CD14-positive monocyte (primary cell): ENCODE data around the gene FOXF2. TPM values are rescaled to one million over a fixed set of nuclear protein-coding genes. Genes with fewer than 3 reads are reported as not detected.

Experiments
- DNase-seq, 3 donors: peaks; one replicate each; pipeline ENCODE4 v3.0.0-alpha.2; 2011 to 2022
- H2AFZ ChIP-seq: 2 replicates; pipeline ENCODE4 v1.6.0; 2012; ENCODE audit warnings: mild to moderate bottlenecking, low read depth, low read length, inconsistent platforms; ENCODE audit not compliant: insufficient read depth, poor library complexity, severe bottlenecking
- H3K27ac ChIP-seq, 2 donors: 1 replicate in 1 of 2; 2 replicates in 1 of 2; pipeline ENCODE4 v1.5.1; 2012 to 2013; ENCODE audit warnings: low read length in 2 of 2, control low read depth in 1 of 2, inconsistent platforms in 1 of 2, low read depth in 1 of 2, mild to moderate bottlenecking in 1 of 2
- H3K27me3 ChIP-seq, 2 donors: one replicate each; pipeline versions ENCODE4 v1.6.0 to v1.6.1; 2011 to 2013; ENCODE audit warnings: low read length in 2 of 2; ENCODE audit not compliant: control insufficient read depth in 2 of 2, insufficient read depth in 2 of 2
- H3K36me3 ChIP-seq, 2 donors: replicated peaks in 1 of 2; 1 replicate in 1 of 2; 2 replicates in 1 of 2; pipeline versions ENCODE4 v1.5.1 to v1.6.1; 2012 to 2013; ENCODE audit warnings: low read length in 2 of 2, control low read depth in 1 of 2, inconsistent platforms in 1 of 2, mild to moderate bottlenecking in 1 of 2; ENCODE audit not compliant: insufficient read depth in 2 of 2, control insufficient read depth in 1 of 2
- H3K4me1 ChIP-seq, 2 donors: 1 replicate in 1 of 2; 2 replicates in 1 of 2; pipeline versions ENCODE4 v1.5.1 to v1.6.1; 2012 to 2013; ENCODE audit warnings: low read length in 2 of 2, control low read depth in 1 of 2, inconsistent platforms in 1 of 2, mild to moderate bottlenecking in 1 of 2, moderate library complexity in 1 of 2; ENCODE audit not compliant: insufficient read depth in 2 of 2, control insufficient read depth in 1 of 2
- H3K4me2 ChIP-seq: replicated peaks from 2 replicates; pipeline ENCODE3; 2012; ENCODE audit warnings: low read length, moderate library complexity, mild to moderate bottlenecking; ENCODE audit not compliant: poor library complexity, severe bottlenecking; ENCODE audit errors: extremely low read depth
- H3K4me3 ChIP-seq, 3 experiments: fragments of 200-600 bp in 1 of 3; sonication (generic) in 1 of 3; replicated peaks in 1 of 3; 1 replicate in 2 of 3; 2 replicates in 1 of 3; pipeline ENCODE4 v1.5.1; 2011 to 2013; ENCODE audit warnings: low read length in 3 of 3, mild to moderate bottlenecking in 3 of 3, control low read depth in 2 of 3, low read depth in 2 of 3, inconsistent platforms in 1 of 3, moderate library complexity in 1 of 3
- H3K79me2 ChIP-seq: 2 replicates; pipeline ENCODE4 v1.6.0; 2012; ENCODE audit warnings: mild to moderate bottlenecking, control low read depth, inconsistent platforms, low read length, moderate library complexity; ENCODE audit not compliant: insufficient read depth
- H3K9ac ChIP-seq: 2 replicates; pipeline ENCODE4 v1.6.0; 2017; ENCODE audit warnings: low read length, mild to moderate bottlenecking; ENCODE audit not compliant: insufficient read depth, poor library complexity, severe bottlenecking
- H3K9me3 ChIP-seq, 2 donors: replicated peaks in 1 of 2; 1 replicate in 1 of 2; 2 replicates in 1 of 2; pipeline versions ENCODE4 v1.5.1 to v1.6.1; 2012 to 2013; ENCODE audit warnings: low read length in 2 of 2, control low read depth in 1 of 2; ENCODE audit not compliant: control insufficient read depth in 1 of 2, insufficient read depth in 1 of 2
- H4K20me1 ChIP-seq: 2 replicates; pipeline ENCODE4 v1.6.0; 2012; ENCODE audit warnings: mild to moderate bottlenecking, low read length, control low read depth, moderate library complexity; ENCODE audit not compliant: insufficient read depth
- H3K27ac Mint-ChIP-seq, 7 donors: one replicate each; pipeline ENCODE4 v1.8.0; 2020; ENCODE audit warnings: mild to moderate bottlenecking in 7 of 7, mixed read lengths in 7 of 7, moderate library complexity in 6 of 7, inconsistent platforms in 2 of 7
- H3K27me3 Mint-ChIP-seq, 3 donors: one replicate each; pipeline ENCODE4 v1.8.0; 2021 to 2022; ENCODE audit warnings: low read depth in 3 of 3, mild to moderate bottlenecking in 3 of 3, mixed read lengths in 3 of 3, moderate library complexity in 3 of 3, inconsistent platforms in 1 of 3
- H3K36me3 Mint-ChIP-seq, 2 donors: one replicate each; pipeline ENCODE4 v1.8.0; 2020; ENCODE audit warnings: mixed read lengths in 2 of 2, inconsistent platforms in 1 of 2, mild to moderate bottlenecking in 1 of 2
- H3K4me1 Mint-ChIP-seq: one replicate; pipeline ENCODE4 v1.8.0; 2020; ENCODE audit warnings: mild to moderate bottlenecking, mixed read lengths
- H3K4me3 Mint-ChIP-seq, 2 donors: one replicate each; pipeline ENCODE4 v1.8.0; 2020; ENCODE audit warnings: mild to moderate bottlenecking in 2 of 2, mixed read lengths in 2 of 2, moderate library complexity in 1 of 2
- H3K9me3 Mint-ChIP-seq, 7 donors: one replicate each; pipeline ENCODE4 v1.8.0; 2020 to 2022; ENCODE audit warnings: mixed read lengths in 7 of 7, mild to moderate bottlenecking in 6 of 7, moderate library complexity in 6 of 7, inconsistent platforms in 2 of 7
- CTCF ChIP-seq: fragments of 200-600 bp; IDR thresholded peaks from one replicate; pipeline ENCODE4 v1.8.0; 2022; ENCODE audit warnings: antibody characterized with exemption, mild to moderate bottlenecking
- WGBS: methylation state at CpG from one replicate; pipeline ENCODE4 v1.1.5; 2013; ENCODE audit warnings: missing lambda C conversion rate; ENCODE audit not compliant: insufficient coverage; 5-methylcytosine and 5-hydroxymethylcytosine counted together
- intact Hi-C, 2 donors: fragments of 100-400 bp; cut with micrococcal nuclease; formaldehyde crosslinking; loops; one replicate each; pipeline versions ENCODE4 v1.15.0 to v1.15.1; 2023
- polyA minus RNA-seq: library from RNA; depleted of rRNA, polyadenylated mRNA; stranded (reverse); fragments of >200 nt; gene quantifications from 2 replicates; pipeline ENCODE4 v1.2.3, GENCODE V29; 2012
- polyA plus RNA-seq, 3 donors: library from polyadenylated mRNA; depleted of rRNA in 1 of 3; unstranded in 2 of 3; stranded (reverse) in 1 of 3; fragments of 300-500 nt in 2 of 3; fragments of >200 nt in 1 of 3; fragmentation: Illumina TruSeq in 2 of 3; gene quantifications; 1 replicate in 2 of 3; 2 replicates in 1 of 3; pipeline ENCODE4 v1.2.3, GENCODE V29; 2012 to 2021
- total RNA-seq, 12 experiments: library from RNA in 1 of 12; stranded (reverse) in 1 of 12; fragments of 120-200 nt in 1 of 12; gene quantifications; one replicate each; pipeline ENCODE4 v1.2.4 and lab custom pipeline; 2013 to 2026; ENCODE audit warnings: mixed read lengths in 6 of 12, inconsistent platforms in 1 of 12

The FOXF2 gene
- not detected for total RNA-seq (2013)
- polyA plus RNA-seq: under 1 TPM in 1 of 3 donors, not detected in 2; 0.03 TPM
- polyA minus RNA-seq: not detected in 2 replicates
- total RNA-seq (lab: John Stamatoyannopoulos, UW): 0 to 0.60 (median 0.06) reads per million in 11 experiments

GRCh38 chr6:1389369-1390132 is at the start of gene FOXF2:
TSS of gene FOXF2 (plus strand) at chr6:1389576. CDS start at chr6:1389948, 372 bp downstream.
- peaks cover 0 to 20% of the 10 kb centered on the region in 2 donors for H3K4me1 ChIP-seq
- no peaks in the 10 kb centered on the region for H4K20me1 ChIP-seq
- H3K4me2 ChIP-seq: peak within 1 kb of the TSS; percentile 77
- peaks cover 82 to 95% (median 88%) of the 10 kb centered on the region in 3 donors for H3K27me3 Mint-ChIP-seq
- peak within 1 kb of the TSS; percentile 73 to 91 for H3K4me3 Mint-ChIP-seq
- H3K9me3 Mint-ChIP-seq: peaks cover 0 to 25% (median 13%) of the 10 kb centered on the region in 7 donors
- intact Hi-C loops: loop anchor here (10.0 kb wide), 2 partner anchors 595 to 795 kb away; no protein-coding TSS in a partner anchor
- H3K9me3 ChIP-seq: peaks cover 3 to 63% of the 10 kb centered on the region in 2 donors
- H3K36me3 Mint-ChIP-seq: peaks cover 0 to 6% of the 10 kb centered on the region in 2 donors
- WGBS: under 1% methylated on average over 76 of the region's 112 CpGs
- H3K79me2 ChIP-seq: no peaks in the 10 kb centered on the region
- H3K4me3 ChIP-seq: peak within 1 kb of the TSS in 1 of 3 experiments; percentile 67
- H3K9ac ChIP-seq: no peak within 1 kb of the TSS
- peaks cover 24% of the 10 kb centered on the region for H3K4me1 Mint-ChIP-seq
- no peak for DNase-seq
- no peak for TF ChIP-seq CTCF
- no peak within 1 kb of the TSS for H3K27ac Mint-ChIP-seq
- H3K36me3 ChIP-seq: no peaks in the 10 kb centered on the region
- H2AFZ ChIP-seq: peak within 1 kb of the TSS; percentile 59
- H3K27me3 ChIP-seq: peaks cover 83 to 90% of the 10 kb centered on the region in 2 donors
- H3K27ac ChIP-seq: no peak within 1 kb of the TSS

GRCh38 chr6:1346101-1346500 is 43.3 kb upstream of the FOXF2 start:
- Mint-ChIP-seq H3K36me3 (no peaks in the 10 kb centered on the region), H3K4me3 (no peak overlapping the region), H3K27ac (no peak overlapping the region), H3K4me1 (no peaks in the 10 kb centered on the region), H3K9me3 (peaks cover 8 to 27% (median 19%) of the 10 kb centered on the region in 7 donors), H3K27me3 (peaks cover 11 to 27% (median 13%) of the 10 kb centered on the region in 3 donors)
- H3K9ac ChIP-seq: no peak overlapping the region
- H3K4me1 ChIP-seq: no peaks in the 10 kb centered on the region
- no peaks in the 10 kb centered on the region for H3K79me2 ChIP-seq
- TF ChIP-seq CTCF: no peak
- no peaks in the 10 kb centered on the region for H4K20me1 ChIP-seq
- DNase-seq: no peak
- no peak overlapping the region for H3K27ac ChIP-seq
- intact Hi-C loops: no loop called here
- no peak overlapping the region for H2AFZ ChIP-seq
- no peak overlapping the region for H3K4me2 ChIP-seq
- no peak overlapping the region for H3K4me3 ChIP-seq
- no peaks in the 10 kb centered on the region for H3K36me3 ChIP-seq
- peaks cover 9 to 10% of the 10 kb centered on the region in 2 donors for H3K27me3 ChIP-seq
- H3K9me3 ChIP-seq: peaks cover 4 to 22% of the 10 kb centered on the region in 2 donors
